HG03108 (cell line): ENCODE data around the gene DCUN1D3.

ENCODE experiments used
- ATAC-seq: cut with Tn5 transposase; IDR thresholded peaks from one replicate; pipeline ENCODE4 v1.9.1; 2021; ENCODE audit warnings: moderate library complexity; ENCODE audit not compliant: unreplicated experiment

The DCUN1D3 gene

DNA sequence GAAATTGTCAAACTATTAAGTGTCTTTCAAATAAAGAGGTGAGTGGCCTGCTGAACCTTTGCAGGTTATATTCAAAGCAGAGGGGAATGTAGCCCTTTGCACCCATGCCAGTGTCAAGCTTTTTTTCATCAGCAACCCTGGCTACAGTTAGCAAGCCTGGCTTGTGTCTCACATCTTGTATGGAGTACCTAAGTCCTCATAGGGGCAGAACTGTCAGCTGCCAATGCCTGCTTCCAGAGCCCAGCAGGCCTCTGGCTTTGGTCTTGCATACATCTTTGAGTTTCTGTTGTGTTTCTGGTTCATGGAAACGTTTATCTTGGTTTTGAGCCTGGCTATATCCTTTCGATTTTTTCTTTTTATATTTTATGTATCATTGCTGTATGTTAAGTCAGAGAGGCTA, 67.1 kb downstream of the DCUN1D3 start:
- no peak for ATAC-seq

DNA sequence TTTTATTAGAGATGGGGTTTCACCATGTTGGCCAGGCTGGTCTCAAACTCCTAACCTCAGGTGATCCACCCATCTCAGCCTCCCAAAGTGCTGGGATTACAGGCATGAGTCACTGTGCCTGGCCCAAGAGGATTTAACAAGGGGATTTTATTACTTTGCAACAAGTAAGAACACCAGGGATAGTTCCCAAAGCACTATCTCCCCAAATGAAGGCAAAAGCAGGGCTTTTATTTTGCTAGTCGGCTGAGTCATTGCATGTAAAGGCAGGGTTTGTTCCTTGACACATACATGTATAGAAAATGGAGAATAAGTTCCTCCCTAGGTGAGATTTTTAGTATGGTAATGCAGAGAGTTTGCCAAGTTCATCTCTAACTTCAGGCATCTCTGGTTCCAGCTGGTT, 69.8 kb downstream of the DCUN1D3 start:
- no peak for ATAC-seq

DNA sequence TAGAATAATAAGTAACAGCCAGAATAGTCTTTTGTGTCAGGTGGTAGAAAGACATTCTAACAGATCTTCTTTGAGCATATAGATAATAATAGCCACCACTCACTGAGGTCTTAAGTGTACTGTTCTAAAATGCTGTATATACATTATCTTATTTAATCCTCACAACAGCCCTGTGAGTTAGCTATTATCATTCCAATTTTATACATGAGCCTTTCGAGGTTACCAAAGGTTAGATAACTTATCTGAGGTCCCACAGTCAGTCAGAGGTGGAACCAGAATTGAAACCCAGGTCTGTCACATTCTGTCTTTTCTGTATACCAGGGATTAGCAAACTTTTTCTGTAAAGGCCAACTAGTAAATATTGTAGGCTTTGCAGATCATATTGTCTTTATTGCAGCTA, 70.6 kb downstream of the DCUN1D3 start:
- ATAC-seq, result no peak

DNA sequence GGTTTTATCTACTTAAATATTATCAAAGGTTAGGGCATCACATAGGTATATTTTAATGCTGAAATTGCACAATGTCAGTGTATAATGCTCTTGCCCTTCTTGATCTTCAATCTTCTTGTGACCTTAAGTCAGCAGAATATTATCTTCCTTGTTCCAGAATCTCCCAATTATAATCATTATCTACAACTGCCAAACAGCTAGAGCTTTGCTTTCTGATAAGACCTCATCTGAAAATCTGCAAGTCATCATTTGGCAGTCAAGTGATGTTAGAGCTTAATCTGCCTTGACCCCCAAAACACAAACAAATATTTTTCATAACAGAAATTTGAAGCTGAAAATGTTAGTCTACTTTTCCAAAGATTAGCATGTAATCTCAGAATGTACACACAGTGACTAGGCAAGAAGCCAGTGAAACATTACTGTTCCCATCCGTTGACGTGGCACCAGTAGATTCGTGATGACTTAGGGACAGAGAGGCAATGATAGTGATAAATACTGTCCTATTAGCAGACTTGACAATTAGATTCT, 74.1 kb downstream of the DCUN1D3 start:
- ATAC-seq, result no peak

DNA sequence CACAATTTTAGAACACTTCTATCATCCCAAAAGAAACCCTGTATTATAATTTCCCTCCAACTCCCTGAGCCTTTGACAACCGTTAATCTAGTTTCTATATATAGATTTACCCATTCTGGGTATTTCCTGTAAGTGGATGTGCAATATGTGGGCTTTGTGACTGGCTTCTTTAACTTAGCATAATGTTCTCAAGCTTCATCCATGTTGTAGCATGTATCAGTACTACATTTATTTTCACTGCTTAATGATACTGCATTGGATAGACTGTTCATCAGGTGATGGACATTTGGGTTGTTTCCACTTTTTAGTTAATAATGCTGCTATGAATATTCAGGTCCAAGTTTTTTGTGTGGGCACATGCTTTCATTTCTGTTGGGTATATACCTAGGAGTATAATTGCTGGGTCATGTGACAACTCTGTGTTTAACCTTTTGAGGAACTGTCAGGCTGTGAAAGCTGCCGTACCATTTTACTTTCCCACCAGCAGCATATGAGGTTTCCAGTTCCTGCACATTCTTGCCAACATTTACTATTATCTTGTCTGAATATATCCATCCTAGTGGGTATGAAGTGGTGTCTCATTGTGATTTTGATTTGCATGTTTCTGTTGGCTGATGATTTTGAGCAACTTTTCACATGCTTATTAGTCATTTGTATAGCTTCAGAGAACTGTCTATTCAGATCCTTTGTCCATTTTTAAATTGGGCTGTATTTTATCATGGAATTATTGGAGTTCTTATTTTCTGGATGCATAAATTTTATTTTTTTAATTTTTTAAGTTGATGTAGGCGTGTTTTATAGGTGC, 77.4 kb downstream of the DCUN1D3 start:
- no peak for ATAC-seq

DNA sequence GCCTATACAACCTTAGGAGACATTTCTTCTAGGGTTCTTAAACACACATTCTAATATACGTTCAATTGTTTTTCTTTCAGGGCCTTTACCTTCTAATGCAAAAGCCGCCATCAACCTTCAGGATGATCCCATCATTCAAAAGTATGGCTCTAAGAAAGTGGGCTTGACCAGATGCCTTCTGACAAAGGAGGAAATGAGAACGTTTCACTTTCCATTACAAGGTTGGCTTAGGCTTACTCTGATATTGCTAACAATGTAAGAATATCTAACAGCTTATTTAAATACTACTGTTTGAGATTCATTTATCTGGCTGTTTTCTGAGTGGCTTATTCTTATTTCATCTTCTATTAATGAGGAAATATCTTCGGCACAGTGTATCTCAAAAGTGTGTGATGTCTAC, 78.5 kb downstream of the DCUN1D3 start:
- ATAC-seq, result no peak

DNA sequence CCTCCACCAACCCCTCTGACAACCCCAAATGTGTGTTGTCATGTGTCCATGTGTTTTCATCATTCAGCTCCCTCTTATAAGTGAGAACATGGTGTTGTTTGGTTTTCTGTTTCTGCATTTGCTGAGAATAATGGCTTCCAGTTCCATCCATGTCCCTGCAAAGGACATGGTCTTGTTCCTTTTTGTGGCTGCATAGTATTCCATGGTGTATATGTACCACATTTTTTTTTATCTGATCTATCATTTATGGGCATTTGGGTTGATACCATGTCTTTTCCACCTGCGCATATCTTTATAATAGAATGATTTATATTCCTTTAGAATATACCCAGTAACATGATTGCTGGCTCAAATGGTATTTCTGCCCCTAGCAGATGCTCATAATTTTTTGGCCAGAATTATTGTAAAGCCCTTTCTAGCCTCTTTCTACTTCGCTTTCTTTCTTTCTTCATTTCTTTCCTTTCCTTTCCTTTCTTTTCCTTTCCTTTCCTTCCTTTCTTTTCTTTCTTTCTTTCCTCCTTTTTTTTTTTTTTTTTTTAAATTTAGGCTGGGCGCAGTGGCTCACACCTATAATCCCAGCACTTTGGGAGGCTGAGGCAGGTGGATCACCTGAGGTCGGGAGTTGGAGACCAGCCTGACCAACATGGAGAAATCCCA, 81.1 kb downstream of the DCUN1D3 start:
- no peak for ATAC-seq

DNA sequence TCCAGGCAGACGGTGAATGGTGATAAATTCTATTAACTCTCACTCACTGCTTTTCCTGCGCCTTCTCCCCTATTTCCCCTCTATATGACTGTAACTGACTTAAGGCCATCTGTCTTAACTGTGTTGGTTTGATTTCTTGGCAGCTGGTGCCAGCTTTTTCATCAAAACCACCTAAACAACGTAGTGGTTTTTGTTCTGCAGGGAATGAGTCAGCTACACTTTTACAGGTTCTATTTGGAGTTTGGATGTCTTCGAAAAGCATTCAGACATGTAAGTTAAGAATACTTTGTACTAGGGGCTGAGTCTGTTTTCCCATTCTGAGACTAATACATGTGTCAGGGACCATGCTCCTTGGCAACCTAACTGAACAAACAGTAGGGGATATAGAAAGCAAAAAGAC, 85.4 kb downstream of the DCUN1D3 start:
- ATAC-seq, result no peak

DNA sequence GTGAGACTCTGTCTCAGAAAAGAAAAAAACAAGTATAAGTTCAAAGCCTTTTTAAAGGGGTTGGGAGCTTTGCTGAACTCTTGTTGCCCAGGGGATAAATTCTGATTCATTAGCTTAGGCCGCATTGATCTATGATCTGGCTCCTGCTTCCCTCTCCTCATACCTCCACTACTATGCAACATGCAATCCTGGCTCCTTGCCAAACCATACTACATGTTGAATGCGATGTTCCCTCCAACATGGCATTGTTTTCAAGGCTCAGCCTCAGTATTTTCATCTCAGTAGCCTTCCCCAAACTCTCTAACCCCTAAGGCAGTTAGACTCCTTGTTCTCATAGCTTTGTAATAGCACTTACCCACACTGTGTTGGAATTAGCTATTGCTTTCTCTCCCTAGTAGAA, 87.6 kb downstream of the DCUN1D3 start:
- no peak for ATAC-seq

DNA sequence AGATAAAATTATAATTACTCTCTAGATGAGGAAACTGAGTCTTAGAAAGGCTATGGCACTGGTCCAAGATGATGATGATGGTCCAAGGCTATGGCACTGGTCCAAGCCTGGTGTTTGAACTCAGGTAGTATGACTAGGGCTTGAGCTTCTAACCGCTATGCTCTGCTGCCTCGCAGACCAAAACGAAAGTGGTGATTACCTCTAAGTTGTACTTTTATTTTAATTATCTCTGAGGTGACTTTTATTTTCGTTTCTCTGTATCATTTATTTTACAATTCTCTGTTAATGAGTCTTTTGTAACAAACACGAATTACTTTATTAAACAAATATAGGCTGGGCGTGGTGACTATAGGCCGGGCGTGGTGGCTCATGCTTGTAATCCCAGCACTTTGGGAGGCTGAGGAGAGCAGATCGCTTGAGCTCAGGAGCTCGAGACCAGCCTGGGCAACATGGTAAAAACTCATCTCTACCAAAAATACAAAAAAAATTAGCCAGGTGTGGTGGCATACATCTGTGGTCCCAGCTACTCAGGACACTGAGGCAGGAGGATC, 88.2 kb downstream of the DCUN1D3 start:
- ATAC-seq, result no peak

DNA sequence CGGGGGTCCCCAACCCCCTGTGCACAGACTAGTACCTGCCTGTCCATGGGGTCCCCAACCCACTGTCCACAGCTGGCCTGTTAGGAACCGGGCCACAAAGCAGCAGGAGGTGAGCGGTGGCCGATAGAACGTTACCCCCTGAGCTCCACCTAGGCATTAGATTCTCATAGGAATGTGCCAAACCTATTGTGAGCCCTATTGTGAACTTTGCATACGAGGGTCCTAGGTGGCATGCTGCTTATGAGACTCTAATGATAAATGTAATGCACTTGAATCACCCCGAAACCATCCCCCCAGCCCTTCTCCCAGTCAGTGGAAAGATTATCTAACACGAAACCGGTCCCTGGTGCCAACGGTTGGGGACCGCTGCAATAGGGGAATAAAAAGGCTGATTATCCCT, 92.3 kb downstream of the DCUN1D3 start:
- no peak for ATAC-seq

DNA sequence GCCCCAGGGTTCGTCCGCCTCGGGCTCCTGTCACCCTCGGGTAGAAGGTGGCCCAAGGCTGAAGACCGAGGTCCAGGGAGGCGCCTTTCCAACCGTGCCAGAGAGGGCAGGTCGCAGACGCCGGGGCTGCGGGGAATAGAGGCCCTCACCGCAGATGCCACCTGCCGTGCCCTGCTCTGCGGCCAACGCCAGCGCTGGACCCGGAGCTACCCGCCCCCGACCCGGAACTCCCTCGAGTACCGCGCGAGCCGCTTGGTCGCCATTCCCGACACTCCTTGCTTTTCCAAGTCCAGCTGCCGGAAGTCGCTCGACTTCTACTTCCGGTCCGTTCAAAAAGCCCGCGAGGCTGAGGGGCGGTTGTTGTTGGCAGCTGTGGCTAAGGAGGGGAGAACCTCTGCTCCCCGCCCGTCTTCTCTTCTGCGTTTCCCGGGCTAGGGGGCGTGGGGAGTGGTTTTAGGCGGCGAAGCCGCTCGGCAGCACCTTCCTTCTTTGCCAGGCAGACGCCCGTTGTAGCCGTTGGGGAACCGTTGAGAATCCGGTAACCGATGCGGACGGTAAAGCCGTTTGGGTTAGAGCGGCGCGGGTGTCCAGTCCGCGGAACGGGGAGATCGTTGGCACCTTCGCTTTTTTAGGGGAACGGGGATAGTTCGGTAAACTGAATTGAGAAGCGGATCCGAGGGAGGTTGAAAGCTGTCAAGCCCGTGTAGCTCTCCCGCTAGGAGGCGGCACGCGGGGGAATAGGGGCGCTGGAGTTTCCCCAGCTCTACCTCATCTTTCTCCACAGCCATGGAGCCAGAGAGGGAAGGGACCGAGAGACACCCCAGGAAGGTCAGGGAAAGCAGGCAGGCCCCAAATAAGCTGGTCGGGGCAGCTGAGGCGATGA, 93.7 kb downstream of the DCUN1D3 start, which contains the start of the genes ERI2 and REXO5:
TSS of gene ERI2 (minus strand) at position 305 of the 883 bp plus-strand sequence. CDS start at position 263, 42 bp downstream.
TSS of gene REXO5 (plus strand) at position 360 of the 883 bp plus-strand sequence. CDS start at position 787, 427 bp downstream.
- ATAC-seq, result peak; percentile 67

DNA sequence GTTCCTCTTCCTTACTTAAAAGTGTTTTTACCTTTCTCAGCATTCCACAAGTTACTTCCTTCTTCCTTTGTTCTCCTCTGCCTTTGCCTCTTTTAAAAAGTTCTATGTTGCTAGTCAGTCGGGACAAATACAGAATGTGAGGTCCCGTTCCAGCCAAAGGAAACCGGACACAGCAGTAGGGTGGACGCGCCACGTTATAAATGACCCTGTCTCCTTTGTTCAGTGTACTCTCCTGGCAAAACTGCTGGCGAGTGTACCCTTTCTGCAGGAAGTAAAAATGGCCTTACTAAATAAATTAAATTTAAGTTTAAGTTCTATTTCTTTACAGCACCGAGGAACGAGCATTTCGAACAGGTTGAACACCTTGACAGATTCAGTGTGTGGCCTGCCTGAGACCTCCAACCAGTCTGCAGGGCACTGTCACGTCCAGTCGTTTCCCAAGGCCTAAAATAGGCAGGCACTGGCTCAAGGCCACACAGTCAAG, 94.4 kb downstream of the DCUN1D3 start:
- ATAC-seq, result peak; percentile 27
